Thoracic aorta (tissue), 2 donors: ENCODE results near the gene RPUSD2. TPM values are rescaled to one million over a fixed set of nuclear protein-coding genes. Genes with fewer than 3 reads are reported as not detected.

Experiments used
- ATAC-seq: fragments of 150-250 bp; one replicate; pipeline ENCODE4 v1.8.0; 2017; ENCODE audit warnings: low read depth; ENCODE audit not compliant: insufficient number of reproducible peaks, low FRiP score
- DNase-seq: peaks from one replicate; pipeline ENCODE4 v3.0.0-alpha.2; 2020; ENCODE audit warnings: low spot score
- H3K27ac ChIP-seq, 2 donors: fragments of 200-600 bp; sonication (generic); 1 replicate in 1 of 2; 2 replicates in 1 of 2; pipeline ENCODE4 v1.5.1; 2016; ENCODE audit warnings: mild to moderate bottlenecking in 2 of 2, moderate library complexity in 2 of 2
- H3K27me3 ChIP-seq: fragments of 200-600 bp; sonication (generic); replicated peaks from 2 replicates; pipeline ENCODE4 v1.6.0; 2016; ENCODE audit warnings: mild to moderate bottlenecking; ENCODE audit not compliant: insufficient read depth
- H3K36me3 ChIP-seq: fragments of 200-600 bp; sonication (generic); one replicate; pipeline ENCODE4 v1.5.1; 2016
- H3K4me1 ChIP-seq, 2 donors: fragments of 200-600 bp; sonication (generic); 1 replicate in 1 of 2; 2 replicates in 1 of 2; pipeline versions ENCODE4 v1.5.1 to v1.6.0; 2016; ENCODE audit warnings: low read depth in 2 of 2, mild to moderate bottlenecking in 1 of 2; ENCODE audit not compliant: control insufficient read depth in 1 of 2
- H3K4me3 ChIP-seq: fragments of 200-600 bp; sonication (generic); 2 replicates; pipeline ENCODE4 v1.5.1; 2016; ENCODE audit warnings: mild to moderate bottlenecking
- H3K9me3 ChIP-seq: fragments of 200-600 bp; sonication (generic); 2 replicates; pipeline ENCODE4 v1.5.1; 2016
- CTCF ChIP-seq: fragments of 200-600 bp; sonication (generic); IDR thresholded peaks from one replicate; pipeline ENCODE4 v1.5.1; 2019; ENCODE audit warnings: antibody characterized with exemption
- total RNA-seq, 2 donors: library from RNA; depleted of rRNA; stranded (reverse); fragments of >200 nt; gene quantifications; one replicate each; pipeline versions ENCODE4 v1.1.0 to v1.2.3, GENCODE V29; 2016

The RPUSD2 gene
- total RNA-seq, 2 donors from 2014 or later = 9.6 to 9.8 TPM

GRCh38 chr15:40593588-40594428 lies 24.7 kb downstream of the RPUSD2 start, which contains the start of gene KNL1:
Gene KNL1, plus strand, starts transcription at chr15:40594249. Its CDS starts 8,683 bp downstream, at chr15:40602932.
- no peak for TF ChIP-seq CTCF
- no peaks in the 10 kb centered on the region for H3K36me3 ChIP-seq
- H3K27me3 ChIP-seq = no peaks in the 10 kb centered on the region
- peak within 1 kb of the TSS; percentile 75 for H3K4me3 ChIP-seq
- H3K4me1 ChIP-seq = peaks cover 3 to 18% of the 10 kb centered on the region in 2 donors
- ATAC-seq (peak; percentile 89), DNase-seq (peak; percentile 71)
- H3K9me3 ChIP-seq = no peaks in the 10 kb centered on the region
- H3K27ac ChIP-seq = peak within 1 kb of the TSS; percentile 80 to 92

- DNase-seq = no peak
- Histone ChIP-seq H3K4me1 (peaks cover 3 to 16% of the 10 kb centered on the region in 2 donors), H3K9me3 (no peaks in the 10 kb centered on the region), H3K27ac (peak overlapping the region in 1 of 2 donors; percentile 92), H3K27me3 (no peaks in the 10 kb centered on the region), H3K36me3 (no peaks in the 10 kb centered on the region), H3K4me3 (peak overlapping the region; percentile 75)
- TF ChIP-seq CTCF = no peak
- no peak for ATAC-seq
Measured at GRCh38 chr15:40594429-40594836, 25.3 kb downstream of the RPUSD2 start.

DNA sequence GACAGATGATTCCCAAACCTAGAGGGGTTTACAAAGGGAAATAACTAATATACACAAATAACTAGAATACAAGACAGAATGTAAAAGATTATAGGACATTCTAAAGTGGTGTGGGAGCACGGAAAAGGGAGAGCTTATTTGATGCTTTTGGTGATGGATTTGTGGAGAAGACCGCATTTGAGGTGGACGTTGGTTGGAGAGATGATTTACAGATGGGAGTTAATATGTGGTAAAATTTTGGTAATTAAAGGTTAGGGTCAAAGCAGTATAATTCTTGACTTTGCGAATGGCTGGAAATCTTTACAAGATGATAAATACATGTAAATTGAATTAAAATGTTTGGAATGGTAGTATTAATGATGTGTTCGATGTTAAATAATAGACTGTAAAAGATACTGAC lies 26.1 kb downstream of the RPUSD2 start:
- no peak for TF ChIP-seq CTCF
- Histone ChIP-seq H3K4me3 (peak overlapping the region; percentile 75), H3K27ac (no peak overlapping the region), H3K9me3 (no peaks in the 10 kb centered on the region), H3K27me3 (no peaks in the 10 kb centered on the region), H3K4me1 (peaks cover 0 to 10% of the 10 kb centered on the region in 2 donors), H3K36me3 (no peaks in the 10 kb centered on the region)
- DNase-seq (no peak), ATAC-seq (no peak)

- Histone ChIP-seq H3K4me3 (no peak overlapping the region), H3K9me3 (no peaks in the 10 kb centered on the region), H3K27ac (no peak overlapping the region), H3K4me1 (peaks cover 0 to 6% of the 10 kb centered on the region in 2 donors), H3K36me3 (no peaks in the 10 kb centered on the region), H3K27me3 (no peaks in the 10 kb centered on the region)
- ATAC-seq = no peak
- no peak for DNase-seq
- TF ChIP-seq CTCF = no peak
Measured at GRCh38 chr15:40595773-40596172, 26.7 kb downstream of the RPUSD2 start.

DNA sequence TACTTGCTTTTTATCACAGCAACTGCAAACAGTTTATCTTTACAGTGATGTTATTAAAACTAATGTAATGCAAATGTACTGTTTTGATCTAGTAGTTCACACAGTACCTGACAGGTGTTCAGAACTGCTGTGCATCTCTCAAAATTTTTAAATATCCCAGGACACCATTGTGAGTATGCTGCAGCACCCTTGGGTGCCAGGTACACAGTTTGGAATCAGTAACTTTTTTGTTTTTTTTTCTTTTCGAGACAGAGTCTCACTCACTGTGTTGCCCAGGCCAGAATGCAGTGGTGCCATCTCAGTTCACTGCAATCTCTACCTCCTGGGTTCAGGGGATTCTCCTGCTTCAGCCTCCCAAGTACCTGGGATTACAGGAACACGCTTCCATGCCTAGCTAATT lies 27.9 kb downstream of the RPUSD2 start:
- Histone ChIP-seq H3K27me3 (no peaks in the 10 kb centered on the region), H3K9me3 (no peaks in the 10 kb centered on the region), H3K36me3 (no peaks in the 10 kb centered on the region), H3K27ac (no peak overlapping the region), H3K4me3 (no peak overlapping the region), H3K4me1 (peaks cover 0 to 6% of the 10 kb centered on the region in 2 donors)
- no peak for DNase-seq
- TF ChIP-seq CTCF = no peak
- no peak for ATAC-seq
